CD4-positive, alpha-beta T cell (primary cell): ENCODE data around the gene FCMR. TPM values are rescaled to one million over a fixed set of nuclear protein-coding genes. Genes with fewer than 3 reads are reported as not detected.
A peak's percentile ranks its signal among the peaks of the same experiment; 100 is the strongest.

Experiments
- ATAC-seq: fragments of 200-7000 bp; cut with Tn5 transposase; one replicate; pipeline ENCODE4 v1.10.0; 2022; ENCODE audit warnings: mild to moderate bottlenecking; ENCODE audit not compliant: poor library complexity
- CTCF ChIA-PET: fragments of 350-600 bp; sonication (Branson Sonifier 250); formaldehyde crosslinking; loops from one replicate; lab custom pipeline; 2021; ENCODE audit warnings: antibody characterized with exemption, inconsistent platforms; lab: Charles Lee
- POLR2A ChIA-PET: fragments of 350-600 bp; sonication (Branson Sonifier 250); formaldehyde crosslinking; loops from one replicate; lab custom pipeline; 2021; ENCODE audit warnings: antibody characterized with exemption, inconsistent platforms; lab: Charles Lee
- DNase-seq, 14 experiments: peaks; one replicate each; pipeline ENCODE4 v3.0.0-alpha.2; 2013 to 2020; ENCODE audit warnings: mixed read lengths in 2 of 14
- H3K27ac ChIP-seq, 2 donors: one replicate each; pipeline versions ENCODE4 v1.5.1 to v1.7.0; 2013; ENCODE audit warnings: low read length in 2 of 2, low read depth in 1 of 2, mild to moderate bottlenecking in 1 of 2
- H3K27me3 ChIP-seq, 2 experiments: 1 replicate in 1 of 2; 2 replicates in 1 of 2; pipeline versions ENCODE4 v1.6.1 to v1.7.0; 2013; ENCODE audit warnings: low read length in 2 of 2, control low read depth in 1 of 2, mild to moderate bottlenecking in 1 of 2, moderate library complexity in 1 of 2; ENCODE audit not compliant: insufficient read depth in 2 of 2, control insufficient read depth in 1 of 2
- H3K36me3 ChIP-seq: one replicate; pipeline ENCODE4 v1.6.1; 2013; ENCODE audit warnings: low read length, control low read depth; ENCODE audit not compliant: insufficient read depth
- H3K4me1 ChIP-seq: one replicate; pipeline ENCODE4 v1.6.1; 2013; ENCODE audit warnings: low read length, control low read depth; ENCODE audit not compliant: insufficient read depth
- H3K4me3 ChIP-seq: one replicate; pipeline ENCODE4 v1.5.1; 2013; ENCODE audit warnings: mild to moderate bottlenecking, low read length, moderate library complexity
- H3K9me3 ChIP-seq, 2 experiments: 1 replicate in 1 of 2; 2 replicates in 1 of 2; pipeline versions ENCODE4 v1.6.1 to v1.7.0; 2013; ENCODE audit warnings: low read length in 2 of 2, mild to moderate bottlenecking in 2 of 2, control low read depth in 1 of 2, moderate library complexity in 1 of 2; ENCODE audit not compliant: control insufficient read depth in 1 of 2, insufficient read depth in 1 of 2
- H3K27ac Mint-ChIP-seq: one replicate; pipeline ENCODE4 v1.8.0; 2020; ENCODE audit warnings: mixed read lengths
- H3K27me3 Mint-ChIP-seq: one replicate; pipeline ENCODE4 v1.8.0; 2021; ENCODE audit warnings: mixed read lengths
- H3K36me3 Mint-ChIP-seq: one replicate; pipeline ENCODE4 v1.8.0; 2021; ENCODE audit warnings: low read depth, mixed read lengths
- H3K4me1 Mint-ChIP-seq: one replicate; pipeline ENCODE4 v1.8.0; 2021; ENCODE audit warnings: low read depth, mixed read lengths
- H3K4me3 Mint-ChIP-seq: one replicate; pipeline ENCODE4 v1.8.0; 2020; ENCODE audit warnings: mild to moderate bottlenecking, mixed read lengths
- H3K9me3 Mint-ChIP-seq: one replicate; pipeline ENCODE4 v1.8.0; 2020; ENCODE audit warnings: mixed read lengths
- CTCF ChIP-seq: fragments of 200-600 bp; IDR thresholded peaks from one replicate; pipeline ENCODE4 v1.8.0; 2022; ENCODE audit warnings: antibody characterized with exemption, mild to moderate bottlenecking
- intact Hi-C, 2 experiments: fragments of 100-400 bp; cut with DNase I in 1 of 2; cut with micrococcal nuclease in 1 of 2; formaldehyde crosslinking; loops; one replicate each; pipeline versions ENCODE4 v1.15.1 to v1.9.0; 2023 to 2025; cut with DNase I, micrococcal nuclease
- total RNA-seq, 174 experiments: library from RNA in 2 of 174; stranded (reverse) in 2 of 174; gene quantifications; one replicate each; pipeline ENCODE4 v1.2.3 and lab custom pipeline; 2021 to 2026

The FCMR gene
- total RNA-seq, 2 experiments from 2014 or later: 171 to 186 TPM

GRCh38 chr1:206905295-206906164 lies 16.2 kb downstream of the FCMR start:
- intact Hi-C loops: no loop called here
- Mint-ChIP-seq H3K27me3 (no peaks in the 10 kb centered on the region), H3K27ac (peak overlapping the region; percentile 90), H3K36me3 (peaks cover 89% of the 10 kb centered on the region), H3K4me3 (peak overlapping the region; percentile 70), H3K4me1 (peaks cover 90% of the 10 kb centered on the region), H3K9me3 (no peaks in the 10 kb centered on the region)
- peaks cover 69% of the 10 kb centered on the region for H3K36me3 ChIP-seq
- H3K4me3 ChIP-seq: no peak overlapping the region
- H3K27me3 ChIP-seq: no peaks in the 10 kb centered on the region
- ChIA-PET CTCF (interaction anchor here (1.0 to 2.3 kb wide), 6 partner anchors 16 to 171 kb away, joined by 3 to 10 read pairs (median 4); partner anchors contain the start of gene FCMR), POLR2A (interaction anchor here (0.6 to 13.4 kb wide), 34 partner anchors 9 to 427 kb away, joined by 3 to 384 read pairs (median 4); partner anchors contain the start of genes DYRK3, FCMR and IL24)
- H3K4me1 ChIP-seq: peaks cover 68% of the 10 kb centered on the region
- peak in 5 of 14 experiments; percentile 29 to 56 (median 40) for DNase-seq
- peak; percentile 31 for ATAC-seq
- H3K27ac ChIP-seq: peak overlapping the region; percentile 29 to 42
- no peaks in the 10 kb centered on the region for H3K9me3 ChIP-seq
- no peak for TF ChIP-seq CTCF

GRCh38 chr1:206904423-206905142 lies 17.2 kb downstream of the FCMR start:
- no peak for ATAC-seq
- Histone ChIP-seq H3K27me3 (no peaks in the 10 kb centered on the region), H3K36me3 (peaks cover 60% of the 10 kb centered on the region), H3K27ac (peak overlapping the region; percentile 20 to 42), H3K9me3 (no peaks in the 10 kb centered on the region), H3K4me3 (no peak overlapping the region), H3K4me1 (peaks cover 68% of the 10 kb centered on the region)
- peak overlapping the region; percentile 70 for H3K4me3 Mint-ChIP-seq
- no peak for DNase-seq
- H3K9me3 Mint-ChIP-seq: no peaks in the 10 kb centered on the region
- ChIA-PET POLR2A (interaction anchor here (0.8 to 13.4 kb wide), 10 partner anchors 8 to 193 kb away, joined by 3 to 384 read pairs (median 5); partner anchors contain the start of genes FCMR and IL24), CTCF (interaction anchor here (1.1 to 2.3 kb wide), 3 partner anchors 29 to 95 kb away, joined by 3 to 10 read pairs (median 7); no protein-coding TSS in a partner anchor)
- H3K36me3 Mint-ChIP-seq: peaks cover 91% of the 10 kb centered on the region
- intact Hi-C loops: no loop called here
- H3K4me1 Mint-ChIP-seq: peaks cover 94% of the 10 kb centered on the region
- H3K27me3 Mint-ChIP-seq: no peaks in the 10 kb centered on the region
- TF ChIP-seq CTCF: no peak
- peak overlapping the region; percentile 90 for H3K27ac Mint-ChIP-seq

GRCh38 chr1:206903687-206904086 lies 18.1 kb downstream of the FCMR start:
- H3K36me3 ChIP-seq: peaks cover 56% of the 10 kb centered on the region
- H3K9me3 ChIP-seq: no peaks in the 10 kb centered on the region
- peaks cover 67% of the 10 kb centered on the region for H3K4me1 ChIP-seq
- Mint-ChIP-seq H3K4me3 (no peak overlapping the region), H3K36me3 (peaks cover 86% of the 10 kb centered on the region), H3K27me3 (no peaks in the 10 kb centered on the region), H3K4me1 (peaks cover 95% of the 10 kb centered on the region), H3K9me3 (no peaks in the 10 kb centered on the region), H3K27ac (peak overlapping the region; percentile 90)
- no peak for ATAC-seq
- H3K27me3 ChIP-seq: no peaks in the 10 kb centered on the region
- TF ChIP-seq CTCF: no peak
- intact Hi-C loops: no loop called here
- DNase-seq: no peak
- no peak overlapping the region for H3K4me3 ChIP-seq
- H3K27ac ChIP-seq: no peak overlapping the region
- POLR2A ChIA-PET: interaction anchor here (0.6 to 13.4 kb wide), 5 partner anchors 14 to 167 kb away, joined by 3 to 384 read pairs (median 4); partner anchors contain the start of gene FCMR
- CTCF ChIA-PET: no interaction called here
